Mesothelial cell of epicardium (in vitro differentiated cells): ENCODE results near the gene HLA-DMB. TPM values are rescaled to one million over a fixed set of nuclear protein-coding genes. Genes with fewer than 3 reads are reported as not detected.

Experiments
- DNase-seq, 2 experiments: peaks; one replicate each; pipeline ENCODE4 v3.0.0; 2021; ENCODE audit warnings: low spot score in 2 of 2; ENCODE audit not compliant: unreplicated experiment in 2 of 2
- H3K27ac Mint-ChIP-seq: 2 replicates; pipeline ENCODE4 v1.8.0; 2021; ENCODE audit warnings: mixed read lengths
- H3K27me3 Mint-ChIP-seq: 2 replicates; pipeline ENCODE4 v1.8.0; 2021; ENCODE audit warnings: low read depth, mixed read lengths
- H3K36me3 Mint-ChIP-seq: 2 replicates; pipeline ENCODE4 v1.8.0; 2021; ENCODE audit warnings: mixed read lengths
- H3K4me1 Mint-ChIP-seq: 2 replicates; pipeline ENCODE4 v1.8.0; 2021; ENCODE audit warnings: mixed read lengths
- H3K4me3 Mint-ChIP-seq: 2 replicates; pipeline ENCODE4 v1.8.0; 2021; ENCODE audit warnings: mild to moderate bottlenecking, moderate library complexity, mixed read lengths
- H3K9me3 Mint-ChIP-seq: 2 replicates; pipeline ENCODE4 v1.8.0; 2021; ENCODE audit warnings: mixed read lengths
- CTCF ChIP-seq: fragments of 200-600 bp; sonication (generic); IDR thresholded peaks from one replicate; pipeline ENCODE4 v1.5.0; 2021; ENCODE audit warnings: antibody characterized with exemption; ENCODE audit not compliant: unreplicated experiment
- total RNA-seq: library from RNA; stranded (reverse); gene quantifications from 3 replicates; pipeline ENCODE4 v1.2.1, GENCODE V29; 2021

HLA-DMB gene
- total RNA-seq, 1 donor from 2014 or later = not detected

GRCh38 chr6:32888576-32888975, 52.3 kb downstream of the HLA-DMB start:
- Mint-ChIP-seq H3K27me3 (peaks cover 28% of the 10 kb centered on the region), H3K4me1 (peaks cover 15% of the 10 kb centered on the region), H3K9me3 (no peaks in the 10 kb centered on the region), H3K4me3 (no peak overlapping the region), H3K36me3 (no peaks in the 10 kb centered on the region), H3K27ac (no peak overlapping the region)
- no peak for DNase-seq
- TF ChIP-seq CTCF = no peak

- Mint-ChIP-seq H3K4me3 (no peak overlapping the region), H3K36me3 (no peaks in the 10 kb centered on the region), H3K27ac (no peak overlapping the region), H3K4me1 (peaks cover 13% of the 10 kb centered on the region), H3K9me3 (no peaks in the 10 kb centered on the region), H3K27me3 (peaks cover 34% of the 10 kb centered on the region)
- no peak for TF ChIP-seq CTCF
- no peak for DNase-seq
Observed at GRCh38 chr6:32887616-32888015, 53.2 kb downstream of the HLA-DMB start.

- H3K27ac Mint-ChIP-seq = peak overlapping the region; percentile 6
- no peaks in the 10 kb centered on the region for H3K36me3 Mint-ChIP-seq
- H3K9me3 Mint-ChIP-seq = no peaks in the 10 kb centered on the region
- no peak for DNase-seq
- no peak overlapping the region for H3K4me3 Mint-ChIP-seq
- peaks cover 13% of the 10 kb centered on the region for H3K4me1 Mint-ChIP-seq
- peaks cover 37% of the 10 kb centered on the region for H3K27me3 Mint-ChIP-seq
- TF ChIP-seq CTCF = no peak
Observed at GRCh38 chr6:32886681-32887383, 54.0 kb downstream of the HLA-DMB start.

- Mint-ChIP-seq H3K27ac (no peak overlapping the region), H3K27me3 (peaks cover 44% of the 10 kb centered on the region), H3K4me3 (no peak overlapping the region), H3K4me1 (peaks cover 13% of the 10 kb centered on the region), H3K9me3 (no peaks in the 10 kb centered on the region), H3K36me3 (no peaks in the 10 kb centered on the region)
- TF ChIP-seq CTCF = peak; percentile 72
- no peak for DNase-seq
Observed at GRCh38 chr6:32885698-32886286, 55.0 kb downstream of the HLA-DMB start.

Other genes with a start within 250 kb of the HLA-DMB start
- not detected in 3 replicates for gene HLA-DQA2, start 199.6 kb downstream of the HLA-DMB start, total RNA-seq
- not detected in 3 replicates for gene HLA-DQB2, start 177.5 kb downstream of the HLA-DMB start, total RNA-seq
- gene HLA-DOB, start 124.0 kb downstream of the HLA-DMB start, total RNA-seq = 0.35 to 0.52 TPM (median 0.45 TPM) in 3 replicates
- gene TAP2, start 102.3 kb downstream of the HLA-DMB start, total RNA-seq = 22.9 to 24.2 TPM (median 23.6 TPM) in 3 replicates
- gene PSMB8, start 97.0 kb downstream of the HLA-DMB start, total RNA-seq = 12.3 to 14.2 TPM (median 14.1 TPM) in 3 replicates
- gene TAP1, start 87.3 kb downstream of the HLA-DMB start, total RNA-seq = 9.3 to 10.4 TPM (median 10.3 TPM) in 3 replicates
- 0.81 to 0.82 TPM in 2 of 3 replicates, not detected in the other for gene PSMB9, start 86.8 kb downstream of the HLA-DMB start, total RNA-seq
- 1.7 to 2.1 TPM (median 2.0 TPM) in 3 replicates for gene HLA-DMA, start 12.1 kb upstream of the HLA-DMB start, total RNA-seq
- 235 to 261 TPM (median 246 TPM) in 3 replicates for gene BRD2, start 27.6 kb upstream of the HLA-DMB start, total RNA-seq
- gene HLA-DOA, start 68.6 kb upstream of the HLA-DMB start, total RNA-seq = 4.8 to 6.1 TPM (median 5.8 TPM) in 3 replicates
- gene HLA-DPA1, start 132.6 kb upstream of the HLA-DMB start, total RNA-seq = 2.0 to 2.2 TPM (median 2.0 TPM) in 3 replicates
- gene HLA-DPB1, start 135.0 kb upstream of the HLA-DMB start, total RNA-seq = 12.0 to 12.7 TPM (median 12.0 TPM) in 3 replicates